Fibroblast of skin of left biceps (primary cell): ENCODE data around the gene CLDN24.
"Not testable (repeated sequence)": the region's sequence is repeated elsewhere in the genome, so short reads cannot be mapped to it uniquely, and the experiment has no call there.

Source experiments
- DNase-seq, 2 experiments: peaks; one replicate each; pipeline ENCODE4 v3.0.0-alpha.2; 2013; ENCODE audit warnings: low read depth in 2 of 2

CLDN24 gene

DNA sequence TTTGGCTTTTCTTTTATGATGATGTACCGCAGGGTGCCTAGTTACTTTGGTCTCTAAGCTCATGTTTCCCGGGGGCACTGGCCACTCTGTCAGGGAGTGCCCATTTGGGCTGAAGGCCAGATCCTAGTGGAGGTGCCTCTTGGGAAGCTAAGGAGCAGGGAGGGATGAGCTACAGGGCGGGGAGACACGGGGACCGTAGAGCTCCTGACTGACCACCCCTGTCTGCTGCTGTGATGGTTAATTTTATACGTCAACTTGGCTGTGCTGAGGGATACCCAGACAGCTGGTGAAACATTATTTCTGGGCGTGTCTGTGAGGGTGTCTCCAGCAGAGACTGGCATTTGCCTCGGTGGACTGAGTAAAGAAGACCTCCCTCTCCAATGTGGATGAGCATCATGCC is 24.9 kb upstream of the CLDN24 start:
- DNase-seq, result no peak

DNA sequence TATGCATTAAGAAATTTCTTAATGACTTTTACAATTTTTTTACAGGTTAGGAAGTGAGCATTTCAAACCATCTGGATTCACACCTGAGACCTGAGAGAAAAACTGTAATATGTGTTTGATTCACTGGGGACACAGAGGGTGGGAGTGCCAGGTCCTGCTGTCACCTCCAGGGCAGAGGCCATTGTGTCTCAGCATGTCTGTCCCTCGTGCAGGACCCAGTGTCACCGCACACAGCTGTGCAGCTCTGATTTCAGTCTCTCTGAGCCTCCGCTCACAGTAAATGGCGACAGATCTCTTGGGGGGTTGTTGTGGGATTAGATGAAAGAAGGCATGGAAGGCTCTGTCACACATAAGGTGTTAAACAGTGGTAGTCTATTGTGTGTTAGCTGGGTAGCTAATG is 23.0 kb upstream of the CLDN24 start:
- no peak for DNase-seq

DNA sequence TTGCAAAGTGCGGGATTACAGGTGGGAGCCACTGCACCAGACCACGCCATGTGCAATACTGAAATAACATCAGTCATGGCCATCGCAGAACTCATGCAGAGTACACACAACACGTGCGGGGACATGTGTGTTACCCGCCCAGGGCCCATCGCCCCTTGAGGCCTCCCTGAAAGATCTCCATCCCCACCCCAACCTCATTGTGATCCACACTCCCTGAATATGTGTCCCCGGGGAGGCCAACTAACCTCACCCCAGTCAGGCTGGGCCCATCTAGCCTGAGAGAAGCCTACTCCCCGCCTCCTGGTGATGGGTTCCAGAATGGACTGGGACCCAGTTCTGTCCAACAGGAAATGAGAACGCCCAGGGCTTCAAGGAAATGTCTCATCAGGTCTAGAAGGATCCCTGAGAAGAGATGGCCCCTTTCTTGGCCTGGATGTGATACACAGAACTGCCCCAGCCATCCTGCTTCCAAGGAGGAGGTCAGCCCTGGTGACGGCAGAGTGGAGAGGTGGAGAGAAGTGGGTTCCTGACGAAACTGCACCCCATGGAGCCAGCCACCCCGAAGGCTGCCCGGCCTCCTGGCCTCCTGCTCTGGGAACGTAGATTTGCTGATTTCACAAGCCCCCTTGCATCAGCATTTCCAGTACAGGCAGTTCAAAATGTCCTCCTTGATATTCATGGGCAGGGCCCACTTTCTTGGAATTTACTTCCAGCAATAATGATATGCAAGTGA is 22.5 kb upstream of the CLDN24 start:
- DNase-seq, result no peak

DNA sequence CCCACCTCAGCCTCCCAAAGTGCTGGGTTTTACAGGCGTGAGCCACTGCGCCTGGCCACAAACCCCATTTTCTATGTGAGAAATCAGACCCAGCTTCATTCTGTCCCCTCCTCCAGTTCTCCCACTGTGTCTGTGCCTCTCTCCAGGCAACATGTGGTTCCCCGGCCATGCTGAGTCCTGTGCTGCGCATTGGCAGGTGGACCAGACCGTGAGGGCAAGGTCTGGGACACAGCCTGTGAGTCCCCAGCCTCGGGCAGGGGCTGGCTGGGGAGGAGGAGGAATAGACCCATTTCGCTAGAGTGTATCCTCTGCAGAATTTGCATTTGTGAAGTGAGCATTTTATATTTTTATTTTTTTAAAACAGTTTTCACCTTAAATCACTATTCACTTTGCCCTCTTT is 21.5 kb upstream of the CLDN24 start:
- DNase-seq, result no peak

DNA sequence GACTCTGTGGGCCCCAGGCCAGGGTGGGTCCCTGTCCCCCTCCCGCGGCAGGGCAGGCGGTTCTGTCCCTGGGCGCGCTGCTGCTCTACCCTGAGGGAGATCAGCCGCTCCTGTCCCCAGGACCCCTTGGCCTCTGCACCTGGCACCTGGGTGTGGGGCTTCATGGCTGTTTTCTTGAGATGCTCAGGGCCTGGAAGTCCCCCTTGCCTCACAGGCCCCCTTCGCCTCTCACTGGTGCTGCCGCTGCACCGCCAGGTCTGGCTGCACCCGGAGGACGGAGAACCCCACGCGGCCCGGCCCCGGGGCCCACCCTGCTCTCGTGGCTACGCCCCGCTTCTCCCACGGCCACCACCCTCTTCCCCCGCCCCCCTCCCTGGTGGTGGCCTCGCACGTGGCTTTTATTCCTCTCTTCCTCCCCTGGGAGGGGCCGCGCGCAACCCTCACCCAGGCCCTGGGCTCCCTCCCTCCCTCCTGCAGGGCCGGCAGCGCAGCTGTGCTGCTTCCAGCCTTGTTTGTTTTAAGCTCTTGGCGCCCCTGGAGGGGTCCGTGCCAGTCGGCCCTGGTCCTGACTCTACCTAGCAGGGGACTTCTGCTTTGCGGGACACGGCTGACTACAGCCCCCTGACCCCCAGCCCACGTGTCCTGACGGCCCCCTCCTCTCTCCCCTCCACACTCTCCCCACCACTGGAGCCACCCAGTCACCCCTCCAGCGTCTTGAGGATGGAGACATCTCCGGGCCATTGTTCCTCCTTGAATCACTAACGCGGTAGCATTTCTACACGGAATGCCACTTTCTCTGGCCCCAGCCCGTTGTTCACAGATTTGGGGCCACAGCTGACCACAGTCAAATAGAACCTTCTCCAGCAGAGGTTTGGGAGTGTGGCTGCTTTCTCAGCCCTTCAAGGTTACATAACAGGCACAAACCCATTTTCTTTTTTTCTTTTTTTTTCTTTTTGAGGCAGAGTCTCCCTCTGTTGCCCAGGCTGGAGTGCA is 20.6 kb upstream of the CLDN24 start:
- no peak for DNase-seq

DNA sequence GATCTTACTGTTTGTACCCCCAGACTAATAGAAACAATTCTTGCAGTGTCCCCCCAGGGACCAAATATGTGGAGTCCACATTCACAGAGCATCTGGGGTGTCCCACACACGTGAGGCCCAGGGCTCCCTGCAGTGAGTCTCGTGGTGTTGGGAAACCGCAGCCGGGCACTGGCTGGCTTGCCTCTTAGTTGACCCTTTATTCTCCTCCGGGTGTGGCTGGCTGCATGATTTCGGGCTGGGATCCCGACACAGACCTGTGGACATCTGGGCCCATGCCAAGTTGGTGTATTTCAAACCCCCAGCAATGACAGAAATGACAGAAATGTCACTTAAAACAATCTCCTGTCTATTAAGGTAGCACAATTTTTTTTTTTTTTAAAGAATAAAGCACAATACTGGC is 15.6 kb upstream of the CLDN24 start:
- no peak for DNase-seq

DNA sequence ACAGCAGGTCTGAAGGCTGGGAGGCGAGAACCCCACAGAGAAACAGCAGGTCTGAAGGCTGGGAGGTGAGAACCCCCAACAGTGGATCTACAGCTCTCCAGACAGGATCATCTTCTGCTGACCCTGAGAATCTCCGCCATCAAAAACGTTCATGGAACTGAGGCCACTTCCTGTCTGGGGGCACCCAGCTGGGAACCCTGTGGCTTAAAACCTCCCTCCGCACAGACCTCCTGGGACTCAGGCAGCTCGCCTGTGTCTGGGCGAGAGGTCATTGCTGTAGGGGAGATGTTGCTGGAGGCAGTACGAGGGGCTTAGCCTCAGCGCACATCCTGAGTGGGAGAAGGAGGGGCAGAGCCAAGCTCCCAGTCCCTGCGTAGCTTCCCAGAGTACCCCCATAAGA is 15.1 kb upstream of the CLDN24 start:
- no peak for DNase-seq

DNA sequence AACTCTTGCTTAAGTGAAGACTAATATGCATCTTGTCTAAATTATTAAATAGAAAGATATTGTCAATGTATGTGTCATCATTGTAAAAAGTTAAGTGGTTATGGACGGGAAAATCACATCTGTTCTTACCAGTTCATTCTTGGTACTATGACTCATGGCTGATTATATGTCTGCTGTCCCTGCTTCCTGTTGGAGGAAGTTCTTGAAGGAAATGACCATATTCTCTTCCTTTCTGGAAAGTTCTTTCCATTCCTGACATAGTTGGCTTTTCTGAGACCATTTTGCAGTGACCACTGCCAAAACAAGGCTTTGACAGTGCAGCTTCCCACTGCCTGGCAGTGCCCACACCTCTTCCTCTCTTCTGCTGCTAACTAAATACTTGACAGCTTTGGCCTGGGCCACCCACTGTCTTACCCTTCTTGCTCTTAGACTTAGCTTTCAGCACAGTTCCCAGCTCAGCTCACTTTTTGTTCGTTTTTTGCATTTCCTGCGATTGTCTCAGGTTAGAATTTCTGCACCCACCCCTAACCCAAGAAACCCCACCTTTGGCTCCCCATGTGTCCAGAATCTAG is 13.2 kb upstream of the CLDN24 start:
- peak; percentile 78 to 81 for DNase-seq

DNA sequence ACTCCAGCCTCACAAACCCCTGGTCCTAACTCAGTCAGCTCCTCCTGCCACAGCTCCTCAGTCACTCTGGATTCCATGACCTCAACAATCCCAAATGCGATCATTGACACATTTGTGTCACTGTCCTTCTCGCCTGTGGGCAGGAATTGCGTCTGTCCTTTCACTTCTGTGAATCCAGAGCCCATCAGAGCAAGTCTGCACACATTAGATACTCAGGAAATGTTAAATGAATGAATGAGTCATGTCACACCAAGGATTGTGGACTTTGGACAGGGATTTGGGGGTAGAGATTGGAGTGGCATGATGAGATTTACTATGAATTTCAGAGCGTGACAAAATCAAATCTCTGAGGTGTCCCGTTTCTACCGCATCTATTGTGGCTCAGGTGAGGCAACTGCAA is 11.8 kb upstream of the CLDN24 start:
- DNase-seq, result no peak

DNA sequence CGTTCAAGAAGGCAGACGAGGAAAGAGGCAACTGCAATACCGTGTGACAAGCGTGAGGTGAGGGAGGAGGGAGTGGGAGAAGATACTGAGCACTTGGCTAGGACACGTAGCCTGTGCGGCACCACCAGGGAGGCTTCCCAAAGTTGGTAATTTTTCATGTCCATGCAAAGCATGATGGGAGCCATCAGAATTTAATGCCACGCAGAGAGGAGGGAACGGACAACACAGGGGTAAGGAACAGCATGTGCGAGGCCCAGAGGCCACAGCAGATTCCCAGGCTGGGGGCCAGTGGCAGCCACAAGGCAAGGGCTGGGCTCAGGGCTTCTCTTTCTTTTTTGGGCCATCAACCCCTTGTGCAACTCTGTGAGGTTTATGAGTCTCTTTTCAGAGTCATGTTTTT is 11.0 kb upstream of the CLDN24 start:
- no peak for DNase-seq

DNA sequence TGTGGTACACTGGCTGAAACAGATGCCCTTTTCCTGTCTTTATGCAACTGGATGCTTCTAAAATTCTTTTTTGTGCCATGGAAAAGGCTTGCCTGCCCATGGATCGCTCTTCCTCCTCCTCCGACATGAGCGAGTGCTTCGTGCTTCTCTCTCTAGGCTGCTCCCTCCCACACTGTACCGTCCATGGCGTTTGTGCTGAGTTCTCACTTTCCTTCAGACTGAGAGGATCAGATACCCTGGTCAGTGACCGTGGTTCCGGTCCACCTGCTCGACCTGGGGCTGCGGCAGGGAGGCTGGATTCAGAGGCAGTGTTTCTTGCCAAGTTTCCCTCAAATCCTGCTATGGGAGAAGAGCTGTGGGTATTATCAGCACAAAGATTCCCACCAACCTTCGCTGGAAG is 10.2 kb upstream of the CLDN24 start:
- no peak for DNase-seq

DNA sequence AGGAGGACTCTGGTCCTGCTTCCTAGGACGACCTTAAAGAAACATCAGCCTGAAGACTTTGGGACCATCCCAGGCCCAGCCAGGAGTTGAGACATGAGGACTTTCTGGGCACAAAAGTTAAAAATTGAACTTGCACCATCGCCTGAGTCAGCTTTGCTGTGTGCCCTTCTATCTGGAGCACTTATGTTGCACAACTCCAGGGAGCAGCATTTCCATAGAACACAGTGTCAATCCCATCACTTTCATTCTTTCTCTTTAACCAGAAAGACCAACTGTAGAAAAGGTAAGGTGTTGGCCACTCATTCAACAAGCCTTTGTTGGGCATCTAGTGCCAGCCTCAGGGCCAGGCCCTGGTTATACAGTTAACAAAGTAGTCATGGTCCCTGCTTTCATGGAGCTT is 8.6 kb upstream of the CLDN24 start:
- no peak for DNase-seq

DNA sequence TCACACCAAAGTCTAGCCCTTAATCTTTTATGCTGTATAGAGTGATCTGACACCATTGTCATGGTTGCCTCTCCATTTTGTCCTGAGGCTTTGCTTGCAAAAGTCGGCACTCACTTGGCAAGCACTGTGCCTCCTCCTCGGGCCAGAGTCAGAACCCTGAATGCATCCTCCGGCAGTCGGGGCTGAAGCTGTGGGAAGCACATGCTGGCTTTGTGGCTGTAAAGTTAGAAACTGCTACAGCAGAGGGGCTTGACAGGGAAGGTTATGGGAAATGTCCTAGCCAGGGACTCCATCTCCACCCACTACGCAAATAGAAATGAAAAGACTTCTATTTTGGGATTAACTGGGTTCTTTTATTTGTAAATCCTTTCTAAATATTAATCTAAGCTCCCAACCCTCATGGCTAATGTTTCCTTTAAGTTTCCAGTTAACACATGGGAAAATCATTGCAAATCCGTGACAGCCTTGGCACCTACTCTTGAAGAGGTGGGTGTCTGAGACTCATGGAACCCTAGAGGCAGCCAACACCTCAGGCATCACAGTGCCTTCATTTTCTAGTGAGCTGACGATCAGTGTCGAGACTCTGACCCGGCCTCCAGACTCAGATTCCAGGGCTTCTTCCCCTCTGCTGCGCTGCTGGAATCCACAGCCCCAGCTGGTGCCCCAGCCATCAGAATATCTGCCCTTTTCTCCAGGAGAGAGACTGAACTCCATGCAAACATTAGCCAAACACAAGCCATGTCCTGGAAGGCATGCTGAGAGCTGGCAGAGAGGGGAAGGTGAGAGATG is 7.9 kb upstream of the CLDN24 start:
- DNase-seq, result no peak

DNA sequence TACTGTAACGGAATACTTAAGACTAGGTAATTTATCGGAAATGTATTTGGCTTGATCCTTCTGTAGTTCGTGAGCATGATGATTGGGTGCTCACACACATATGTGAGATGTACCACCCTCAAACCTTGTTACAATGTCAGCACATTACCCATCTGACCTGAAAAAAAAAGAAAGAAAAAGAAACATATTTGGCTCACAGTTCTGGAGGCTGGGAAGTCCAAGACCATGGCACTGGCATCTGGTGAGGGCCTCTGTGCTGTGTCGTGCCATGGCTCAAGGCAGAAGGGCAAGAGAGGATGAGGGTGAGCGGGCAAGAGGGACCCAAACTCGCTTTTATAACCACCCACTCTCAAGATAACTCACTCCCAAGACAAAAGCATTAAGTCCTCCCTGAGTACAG is 7.0 kb upstream of the CLDN24 start:
- DNase-seq, result no peak

DNA sequence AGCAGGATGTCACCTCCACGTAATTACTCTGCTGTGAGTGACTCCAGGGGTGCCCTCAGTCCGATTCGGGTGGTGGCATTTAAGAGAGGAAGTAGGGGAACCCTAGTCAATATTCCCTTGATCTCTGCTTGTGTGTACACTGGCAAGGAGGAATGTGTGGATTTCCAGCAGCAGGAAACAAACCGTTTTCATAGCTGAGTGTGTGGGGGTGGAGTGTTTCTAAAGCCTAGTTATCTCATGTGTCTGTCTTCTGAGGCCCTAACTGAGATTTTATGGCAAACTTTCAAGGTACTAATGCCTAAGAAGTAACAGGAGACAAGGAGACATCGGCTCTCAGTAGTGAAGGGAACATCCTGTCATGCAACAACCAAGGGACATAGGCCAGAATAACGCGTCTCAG is 6.6 kb upstream of the CLDN24 start:
- DNase-seq, result no peak

DNA sequence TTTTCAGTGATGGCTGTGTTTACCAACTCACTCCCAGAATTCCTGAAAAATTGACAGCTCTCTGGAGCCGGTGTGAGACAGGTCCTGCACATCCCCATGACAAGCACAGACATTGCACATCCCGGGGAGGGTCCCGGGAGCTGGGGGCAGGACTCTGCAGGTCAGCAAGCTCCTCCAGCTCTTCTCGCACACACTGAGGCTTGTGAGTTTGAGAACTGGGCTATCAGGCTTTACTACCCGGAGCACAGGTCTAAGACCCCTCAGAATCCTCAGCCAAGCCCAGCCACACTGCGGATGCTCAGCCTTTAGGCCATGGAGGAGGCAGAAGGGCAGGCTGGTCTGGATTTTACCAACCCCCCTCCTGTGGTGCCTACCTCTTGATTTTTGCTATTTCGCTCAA is 5.6 kb upstream of the CLDN24 start:
- DNase-seq, result no peak

DNA sequence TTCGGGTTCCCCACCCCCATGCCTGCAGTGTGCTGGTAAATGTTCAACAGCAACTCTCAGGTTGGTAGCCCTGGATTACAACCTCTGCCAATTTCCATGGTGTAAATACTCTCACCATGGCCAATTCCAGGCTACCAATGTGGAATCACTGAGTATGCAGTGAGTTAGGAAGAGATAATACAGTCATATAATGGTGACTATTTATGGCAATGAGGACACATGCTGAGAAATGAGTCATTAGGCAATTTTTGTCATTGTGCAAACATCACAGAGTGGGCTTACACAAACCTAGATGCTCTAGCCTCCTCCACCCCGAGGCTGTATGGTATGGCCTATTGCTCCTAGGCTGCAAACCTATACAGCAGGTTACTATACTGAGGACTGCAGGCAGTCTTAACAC is 4.6 kb upstream of the CLDN24 start:
- no peak for DNase-seq

DNA sequence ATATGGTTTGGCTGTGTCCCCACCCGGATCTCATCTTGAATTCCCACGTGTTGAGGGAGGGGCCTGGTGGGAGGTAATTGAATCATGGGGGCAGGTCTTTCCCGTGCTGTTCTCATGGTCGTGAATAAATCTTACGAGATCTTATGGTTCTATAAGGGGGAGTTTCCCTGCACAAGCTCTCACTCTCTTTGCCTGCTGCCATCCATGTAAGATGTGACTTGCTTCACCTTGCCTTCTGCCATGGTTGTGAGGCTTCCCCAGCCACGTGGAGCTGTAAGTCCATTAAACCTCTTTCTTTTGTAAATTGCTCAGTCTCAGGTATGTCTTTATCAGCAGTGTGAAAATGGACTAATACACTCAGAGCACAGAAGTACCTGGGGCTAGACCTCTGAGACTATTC is 4.2 kb upstream of the CLDN24 start:
- not testable (repeated sequence) for DNase-seq

DNA sequence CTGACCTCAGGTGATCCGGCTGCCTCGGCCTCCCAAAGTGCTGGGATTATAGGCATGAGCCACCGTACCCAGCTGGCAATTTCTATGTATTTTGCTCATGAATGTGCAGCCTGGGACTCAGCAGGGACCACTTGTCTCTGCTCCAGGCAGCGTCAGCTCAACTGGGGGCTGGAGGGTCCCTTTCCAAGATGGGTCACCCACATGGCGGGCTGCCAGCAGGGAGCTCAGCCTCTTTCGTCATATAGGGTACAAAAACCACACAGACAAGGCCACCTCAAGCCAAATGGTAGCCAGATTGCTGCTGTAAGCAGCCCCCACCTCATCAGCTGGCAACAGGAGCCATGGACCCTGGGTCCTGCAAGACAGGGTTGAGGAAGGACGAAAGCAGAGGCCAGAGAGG is 2.4 kb upstream of the CLDN24 start:
- DNase-seq, result no peak

DNA sequence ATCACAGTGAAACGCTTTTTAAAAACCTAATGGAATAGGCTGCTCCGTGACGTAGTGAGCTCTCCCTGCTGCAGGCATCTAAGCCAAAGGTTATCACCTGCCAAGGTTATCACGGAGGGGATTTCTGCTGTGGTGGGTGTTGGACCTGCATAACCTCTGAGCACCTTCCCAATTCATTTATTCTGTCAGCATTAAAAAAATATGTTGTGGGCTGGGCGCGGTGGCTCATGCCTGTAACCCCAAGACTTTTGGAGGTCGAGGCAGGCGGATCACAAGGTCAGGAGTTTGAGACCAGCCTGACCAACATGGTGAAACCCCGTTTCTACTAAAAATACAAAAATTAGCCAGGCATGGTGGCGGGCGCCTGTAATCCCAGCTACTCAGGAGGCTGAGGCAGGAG is 1.8 kb upstream of the CLDN24 start:
- not testable (repeated sequence) for DNase-seq

DNA sequence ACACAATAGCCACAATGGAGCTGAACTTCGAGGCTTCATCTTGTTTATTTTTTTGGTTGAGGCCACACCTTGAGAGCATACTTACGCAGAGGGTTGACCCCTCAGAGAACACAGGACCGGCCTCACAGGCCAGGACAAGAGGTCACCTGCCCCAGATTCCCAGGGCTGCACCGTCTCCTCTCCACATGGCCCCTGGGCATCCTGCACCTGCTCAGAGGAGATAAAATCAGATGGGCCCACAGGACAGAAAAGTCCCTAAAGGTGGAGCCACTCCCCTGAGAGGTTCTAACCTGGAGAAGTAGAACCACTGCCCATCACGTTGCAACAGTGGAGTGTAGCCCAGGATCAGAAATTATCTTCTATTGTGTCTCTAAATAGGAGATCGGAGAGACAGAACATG is 1.1 kb upstream of the CLDN24 start:
- DNase-seq, result no peak

DNA sequence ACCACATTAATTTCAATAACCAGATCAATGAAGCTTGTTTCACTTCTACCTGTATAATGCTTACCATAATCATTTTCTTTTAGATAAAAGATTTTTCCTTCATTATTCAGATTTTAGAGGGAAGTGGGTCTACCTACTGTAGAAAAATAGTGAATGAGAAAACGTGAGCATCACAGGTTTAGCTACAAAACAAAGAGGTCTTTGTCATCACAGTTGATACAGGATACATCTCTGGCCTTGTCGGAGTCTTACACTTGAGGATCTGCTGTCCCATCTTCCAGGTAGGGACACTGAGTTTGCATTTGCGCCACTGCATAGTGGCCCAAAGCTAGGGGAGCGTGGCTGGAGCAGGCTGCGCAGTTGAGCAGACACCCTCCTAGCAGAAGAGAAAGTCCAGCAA is 710 bp downstream of the CLDN24 start:
- no peak for DNase-seq
